IMR-90 (cell line): Measurements from ENCODE around the gene PSAPL1. TPM values are rescaled to one million over a fixed set of nuclear protein-coding genes. Genes with fewer than 3 reads are reported as not detected.

Experiments used
- ATAC-seq: fragments of 200-7000 bp; cut with Tn5 transposase; 2 replicates; pipeline ENCODE4 v1.9.1; 2020; ENCODE audit warnings: low read depth, mild to moderate bottlenecking, moderate library complexity
- BruUV-seq: library from RNA; stranded (reverse); fragments of 400-500 nt; replicated peaks from 2 replicates; lab custom pipeline; 2021; lab: Mats Ljungman, UMichigan
- CTCF ChIA-PET: fragments of 300-600 bp; formaldehyde crosslinking; extraction: SDS; loops from one replicate; lab custom pipeline; 2021; ENCODE audit warnings: antibody characterized with exemption; lab: Yijun Ruan, JAX
- POLR2A ChIA-PET: fragments of 300-600 bp; sonication (Branson Sonifier 250); formaldehyde crosslinking; loops from one replicate; lab custom pipeline; 2022; ENCODE audit warnings: antibody characterized with exemption; ENCODE audit not compliant: unreplicated experiment; lab: Charles Lee
- DNase-seq: peaks from one replicate; pipeline ENCODE4 v3.0.0; 2013
- H2AFZ ChIP-seq: replicated peaks from 2 replicates; pipeline ENCODE3; 2013; ENCODE audit warnings: low read length, mild to moderate bottlenecking; ENCODE audit not compliant: poor library complexity
- H2AK5ac ChIP-seq: 2 replicates; pipeline ENCODE4 v1.6.1; 2013; ENCODE audit warnings: low read depth, low read length, inconsistent platforms
- H2AK9ac ChIP-seq: replicated peaks from 2 replicates; pipeline ENCODE3; 2013; ENCODE audit warnings: mild to moderate bottlenecking, low read depth, low read length, moderate library complexity; ENCODE audit not compliant: poor library complexity
- H2BK120ac ChIP-seq: 2 replicates; pipeline ENCODE4 v1.6.1; 2013; ENCODE audit warnings: low read depth, low read length, inconsistent platforms
- H2BK15ac ChIP-seq: 3 replicates; pipeline ENCODE4 v1.6.1; 2013; ENCODE audit warnings: low read depth, low read length, inconsistent platforms
- H2BK20ac ChIP-seq: 2 replicates; pipeline ENCODE4 v1.6.1; 2013; ENCODE audit warnings: low read depth, mild to moderate bottlenecking, inconsistent platforms, low read length, moderate library complexity
- H2BK5ac ChIP-seq: 2 replicates; pipeline ENCODE4 v1.6.1; 2013; ENCODE audit warnings: mild to moderate bottlenecking, low read depth, low read length, inconsistent platforms; ENCODE audit not compliant: poor library complexity, severe bottlenecking
- H3K14ac ChIP-seq: replicated peaks from 2 replicates; pipeline ENCODE4 v1.6.1; 2013; ENCODE audit warnings: low read depth, low read length, inconsistent platforms
- H3K18ac ChIP-seq: 2 replicates; pipeline ENCODE4 v1.6.1; 2013; ENCODE audit warnings: low read depth, low read length, control low read depth
- H3K23ac ChIP-seq: 2 replicates; pipeline ENCODE4 v1.6.1; 2013; ENCODE audit warnings: low read depth, low read length, inconsistent platforms
- H3K27ac ChIP-seq: 2 replicates; pipeline ENCODE4 v1.5.1; 2013; ENCODE audit warnings: mild to moderate bottlenecking, control low read depth, low read length; ENCODE audit not compliant: insufficient read depth
- H3K27me3 ChIP-seq: 2 replicates; pipeline ENCODE4 v1.6.1; 2013; ENCODE audit warnings: low read length; ENCODE audit not compliant: control insufficient read depth, insufficient read depth
- H3K36me3 ChIP-seq: 2 replicates; pipeline ENCODE4 v1.6.1; 2013; ENCODE audit warnings: low read length, mixed read lengths; ENCODE audit not compliant: control insufficient read depth, insufficient read depth
- H3K4ac ChIP-seq: 2 replicates; pipeline ENCODE4 v1.6.1; 2013; ENCODE audit warnings: low read depth, low read length, inconsistent platforms
- H3K4me1 ChIP-seq: 2 replicates; pipeline ENCODE4 v1.6.1; 2013; ENCODE audit warnings: low read length, mixed read lengths; ENCODE audit not compliant: control insufficient read depth, insufficient read depth
- H3K4me2 ChIP-seq: 2 replicates; pipeline ENCODE4 v1.6.1; 2013; ENCODE audit warnings: low read depth, mild to moderate bottlenecking, control low read depth, low read length, moderate library complexity
- H3K4me3 ChIP-seq: 2 replicates; pipeline ENCODE4 v1.5.1; 2013; ENCODE audit warnings: low read depth, mild to moderate bottlenecking, control low read depth, low read length, moderate library complexity; ENCODE audit not compliant: insufficient read depth
- H3K56ac ChIP-seq: 2 replicates; pipeline ENCODE4 v1.6.1; 2013; ENCODE audit warnings: low read length, inconsistent platforms; ENCODE audit not compliant: insufficient read depth; ENCODE audit errors: extremely low read depth
- H3K79me1 ChIP-seq, 2 experiments: 2 replicates each; pipeline ENCODE4 v1.6.1; 2013; ENCODE audit warnings: low read length in 2 of 2, inconsistent platforms in 1 of 2, low read depth in 1 of 2
- H3K9ac ChIP-seq: 2 replicates; pipeline ENCODE4 v1.6.1; 2013; ENCODE audit warnings: low read depth, low read length, control low read depth
- H3K9me1 ChIP-seq: 2 replicates; pipeline ENCODE4 v1.6.1; 2013; ENCODE audit warnings: low read length, inconsistent platforms; ENCODE audit not compliant: insufficient read depth
- H3K9me3 ChIP-seq: 2 replicates; pipeline ENCODE4 v1.6.1; 2013; ENCODE audit warnings: low read length; ENCODE audit not compliant: control insufficient read depth, insufficient read depth
- H4K20me1 ChIP-seq: 2 replicates; pipeline ENCODE4 v1.6.1; 2013; ENCODE audit warnings: low read length, inconsistent platforms; ENCODE audit not compliant: insufficient read depth
- H4K5ac ChIP-seq: 2 replicates; pipeline ENCODE4 v1.6.1; 2013; ENCODE audit warnings: mild to moderate bottlenecking, low read depth, low read length, control low read depth
- H4K8ac ChIP-seq, 2 experiments: 2 replicates each; pipeline ENCODE4 v1.6.1; 2013; ENCODE audit warnings: low read depth in 2 of 2, low read length in 2 of 2, control low read depth in 1 of 2, inconsistent platforms in 1 of 2
- H4K91ac ChIP-seq: 2 replicates; pipeline ENCODE4 v1.6.1; 2013; ENCODE audit warnings: low read depth, low read length, inconsistent platforms; ENCODE audit not compliant: insufficient read depth
- BHLHE40 ChIP-seq: fragments of 150-350 bp; IDR thresholded peaks from 2 replicates; pipeline ENCODE4 v1.6.1; 2016; ENCODE audit warnings: mild to moderate bottlenecking, low read depth, low read length
- CEBPB ChIP-seq: IDR thresholded peaks from 2 replicates; pipeline ENCODE4 v1.6.1; 2012; ENCODE audit warnings: low read depth, low read length, improper control_type of control experiment
- CHD1 ChIP-seq: IDR thresholded peaks from 2 replicates; pipeline ENCODE4 v1.6.1; 2012; ENCODE audit warnings: low read depth, low read length, improper control_type of control experiment
- FOS ChIP-seq: fragments of 150-350 bp; IDR thresholded peaks from 2 replicates; pipeline ENCODE4 v1.6.1; 2016; ENCODE audit warnings: low read depth, low read length
- MAFK ChIP-seq: IDR thresholded peaks from 2 replicates; pipeline ENCODE4 v1.6.1; 2012; ENCODE audit warnings: low read depth, low read length, improper control_type of control experiment
- MAZ ChIP-seq: IDR thresholded peaks from 2 replicates; pipeline ENCODE4 v1.6.1; 2012; ENCODE audit warnings: low read depth, mild to moderate bottlenecking, low read length, improper control_type of control experiment, moderate library complexity, borderline replicate concordance
- MXI1 ChIP-seq: IDR thresholded peaks from 2 replicates; pipeline ENCODE4 v1.6.1; 2012; ENCODE audit warnings: low read depth, mild to moderate bottlenecking, low read length, moderate library complexity, borderline replicate concordance
- NFE2L2 ChIP-seq: fragments of 150-350 bp; IDR thresholded peaks from 2 replicates; pipeline ENCODE4 v1.6.1; 2016; ENCODE audit warnings: low read depth, mild to moderate bottlenecking, low read length
- POLR2A ChIP-seq: IDR thresholded peaks from 2 replicates; pipeline ENCODE4 v1.6.1; 2012; ENCODE audit warnings: mild to moderate bottlenecking, low read depth, low read length
- RAD21 ChIP-seq: IDR thresholded peaks from 2 replicates; pipeline ENCODE4 v1.6.1; 2012; ENCODE audit warnings: low read length, improper control_type of control experiment
- RFX5 ChIP-seq: IDR thresholded peaks from 2 replicates; pipeline ENCODE4 v1.8.0; 2012; ENCODE audit warnings: low read depth, mild to moderate bottlenecking, low read length, moderate library complexity
- SMC3 ChIP-seq: fragments of 150-350 bp; IDR thresholded peaks from 2 replicates; pipeline ENCODE4 v1.6.1; 2016; ENCODE audit warnings: low read depth, mild to moderate bottlenecking, antibody characterized with exemption, low read length, moderate library complexity
- WGBS, 2 experiments: methylation state at CpG; one replicate each; pipeline versions ENCODE4 v1.1.5 to v1.1.7; 2013; ENCODE audit warnings: missing lambda C conversion rate in 2 of 2; ENCODE audit not compliant: insufficient read length in 1 of 2; ENCODE audit errors: extremely low coverage in 2 of 2; 5-methylcytosine and 5-hydroxymethylcytosine counted together
- dilution Hi-C: fragments of 300-500 bp; cut with HindIII; formaldehyde crosslinking; loops from one replicate; pipeline ENCODE4 v1.14.3; 2018; ENCODE audit warnings: low sequenced_read_pairs; ENCODE audit not compliant: unreplicated experiment
- in situ Hi-C: fragments of 300-500 bp; cut with MboI; formaldehyde crosslinking; loops from 3 replicates; pipeline ENCODE4 v1.14.3; 2019; ENCODE audit warnings: low sequenced_read_pairs, inconsistent platforms, mixed read lengths
- intact Hi-C: fragments of 100-400 bp; cut with micrococcal nuclease; formaldehyde crosslinking; loops from 2 replicates; pipeline ENCODE4 v1.10.0; 2022
- polyA plus RNA-seq, 3 experiments: library from polyadenylated mRNA; depleted of rRNA; stranded (reverse); fragments of >200 nt; gene quantifications; 2 replicates each; pipeline ENCODE4 v1.2.3, GENCODE V29; 2012; ENCODE audit warnings: low replicate concordance in 1 of 3
- total RNA-seq: library from RNA; depleted of rRNA; stranded (reverse); fragments of >200 nt; gene quantifications from 2 replicates; pipeline ENCODE4 v1.2.3, GENCODE V29; 2012
- TF ChIP-seq, protein P1 (sequence below): fragments of 150-350 bp; IDR thresholded peaks from 2 replicates; pipeline ENCODE4 v1.6.1; 2016; ENCODE audit warnings: low read depth, mild to moderate bottlenecking, low read length, moderate library complexity, borderline replicate concordance

The PSAPL1 gene
- total and polyA plus RNA-seq, 2 of the 4 experiments (the other 2 are of a cell fraction), result not detected

DNA sequence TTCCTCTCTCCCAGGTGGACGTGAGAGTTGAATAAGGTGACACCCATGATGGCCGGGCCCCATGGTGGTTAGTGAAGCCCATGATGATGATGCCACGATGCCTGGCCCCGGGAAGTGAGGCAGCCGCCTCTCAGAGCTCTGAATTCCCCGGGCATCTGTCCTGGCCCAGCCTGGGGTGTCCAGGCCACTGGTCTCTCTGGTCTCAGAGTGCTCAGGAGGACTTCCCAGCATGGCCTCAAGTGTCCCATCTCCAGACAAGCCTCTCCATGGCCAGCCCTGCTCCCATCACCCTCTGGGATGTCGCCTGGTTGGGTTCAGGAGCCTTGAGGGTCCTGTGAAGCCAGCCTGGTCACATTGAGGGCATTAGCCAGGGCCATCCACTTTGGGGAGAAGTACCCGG, 24.7 kb upstream of the PSAPL1 start:
- BruUV-seq, result no TSS peak
- no peak overlapping the region for H3K4ac ChIP-seq
- intact Hi-C loops, result no loop called here
- no peak overlapping the region for H2BK15ac ChIP-seq
- no peak overlapping the region for H3K56ac ChIP-seq
- no peak for DNase-seq
- H3K36me3 ChIP-seq, result no peaks in the 10 kb centered on the region
- no peak overlapping the region for H3K23ac ChIP-seq
- H4K20me1 ChIP-seq, result no peaks in the 10 kb centered on the region
- no peak overlapping the region for H4K5ac ChIP-seq
- H3K14ac ChIP-seq, result no peak overlapping the region
- H2AFZ ChIP-seq, result peak overlapping the region; percentile 21
- H3K9ac ChIP-seq, result no peak overlapping the region
- H3K27ac ChIP-seq, result no peak overlapping the region
- dilution Hi-C loops, result no loop called here
- no peaks in the 10 kb centered on the region for H3K9me3 ChIP-seq
- TF ChIP-seq CHD1 (no peak), FOS (no peak), NFE2L2 (no peak), MAZ (no peak), RAD21 (no peak), MXI1 (no peak), BHLHE40 (no peak), RFX5 (no peak), CEBPB (no peak), SMC3 (no peak), POLR2A (no peak), MAFK (no peak)
- TF ChIP-seq, protein P1, sequence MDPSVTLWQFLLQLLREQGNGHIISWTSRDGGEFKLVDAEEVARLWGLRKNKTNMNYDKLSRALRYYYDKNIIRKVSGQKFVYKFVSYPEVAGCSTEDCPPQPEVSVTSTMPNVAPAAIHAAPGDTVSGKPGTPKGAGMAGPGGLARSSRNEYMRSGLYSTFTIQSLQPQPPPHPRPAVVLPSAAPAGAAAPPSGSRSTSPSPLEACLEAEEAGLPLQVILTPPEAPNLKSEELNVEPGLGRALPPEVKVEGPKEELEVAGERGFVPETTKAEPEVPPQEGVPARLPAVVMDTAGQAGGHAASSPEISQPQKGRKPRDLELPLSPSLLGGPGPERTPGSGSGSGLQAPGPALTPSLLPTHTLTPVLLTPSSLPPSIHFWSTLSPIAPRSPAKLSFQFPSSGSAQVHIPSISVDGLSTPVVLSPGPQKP, result no peak
- H3K4me2 ChIP-seq, result no peak overlapping the region
- no peak for ATAC-seq
- no peak overlapping the region for H2AK9ac ChIP-seq
- H3K4me3 ChIP-seq, result no peak overlapping the region
- H2AK5ac ChIP-seq, result no peak overlapping the region
- in situ Hi-C loops, result no loop called here
- 30% methylated on average over 3 of the region's 8 CpGs; no CpG with 5 or more reads in 1 of the 2 experiments for WGBS, 2 experiments
- H3K18ac ChIP-seq, result no peak overlapping the region
- no peaks in the 10 kb centered on the region for H3K4me1 ChIP-seq
- no peak overlapping the region for H2BK120ac ChIP-seq
- H4K8ac ChIP-seq, result no peak overlapping the region
- no peaks in the 10 kb centered on the region for H3K9me1 ChIP-seq
- ChIA-PET CTCF (no interaction called here), POLR2A (no interaction called here)
- no peaks in the 10 kb centered on the region for H3K79me1 ChIP-seq
- H2BK5ac ChIP-seq, result no peak overlapping the region
- H2BK20ac ChIP-seq, result no peak overlapping the region
- peaks cover 23% of the 10 kb centered on the region for H3K27me3 ChIP-seq
- H4K91ac ChIP-seq, result no peak overlapping the region
